K562 (cell line): Measurements from ENCODE around the gene SKAP1. TPM values are rescaled to one million over a fixed set of nuclear protein-coding genes. Genes with fewer than 3 reads are reported as not detected.

ENCODE experiments used
- ELF4 ChIP-seq: fragments of 450-650 bp; formaldehyde crosslinking; IDR thresholded peaks from 2 replicates; pipeline ENCODE4 v1.4.0; 2022; ENCODE audit warnings: missing genetic modification characterization
- ESRRB ChIP-seq: fragments of 250-450 bp; sonication (Bioruptor Pico); IDR thresholded peaks from 2 replicates; pipeline ENCODE4 v1.5.0; 2020; ENCODE audit warnings: mild to moderate bottlenecking, moderate library complexity, borderline replicate concordance
- MEF2D ChIP-seq: conservative IDR thresholded peaks from 2 replicates; pipeline ENCODE4 v1.6.1; 2016; ENCODE audit warnings: low read depth, missing genetic modification characterization, missing compliant biosample characterization
- NCOR1 ChIP-seq: fragments of 450-650 bp; IDR thresholded peaks from 2 replicates; pipeline ENCODE4 v1.6.1; 2016; ENCODE audit warnings: mild to moderate bottlenecking, moderate library complexity
- TBP ChIP-seq: optimal IDR thresholded peaks from 2 replicates; pipeline ENCODE3; 2011; ENCODE audit warnings: low read depth, low read length, improper control_type of control experiment
- ZNF174 ChIP-seq: fragments of 250-450 bp; sonication (Bioruptor Pico); IDR thresholded peaks from 2 replicates; pipeline ENCODE4 v1.4.0; 2020; ENCODE audit warnings: mild to moderate bottlenecking
- ZNF407 ChIP-seq: fragments of 450-650 bp; IDR thresholded peaks from 2 replicates; pipeline ENCODE4 v1.6.1; 2016; ENCODE audit warnings: low read depth
- polyA plus RNA-seq, 8 experiments: library from polyadenylated mRNA; depleted of rRNA in 4 of 8; stranded (reverse) in 5 of 8; unstranded in 3 of 8; fragments of >200 nt; fragmentation: Nextera tagmentation in 2 of 8; fragmentation: Illumina TruSeq in 1 of 8; extraction: Ambion mirVana in 2 of 8; extraction: Trizol in 1 of 8; gene quantifications; 2 replicates each; pipeline versions ENCODE4 v1.2.1 to v1.2.3, GENCODE V29; 2011 to 2014; ENCODE audit warnings: inconsistent platforms in 1 of 8, missing spikeins in 1 of 8
- total RNA-seq, 7 experiments: library from RNA; depleted of rRNA in 6 of 7; stranded (reverse); fragments of >200 nt in 6 of 7; fragmentation: Illumina TruSeq in 2 of 7; extraction: Trizol in 2 of 7; gene quantifications; 2 replicates each; pipeline versions ENCODE4 v1.2.1 to v1.2.3, GENCODE V29; 2011 to 2021; ENCODE audit warnings: low replicate concordance in 1 of 7

SKAP1 gene
- total and polyA plus RNA-seq, 9 of the 15 experiments (the other 6 are each of a cell fraction or from before 2014, with no cell fraction given) = 0.06 to 0.80 (median 0.10) TPM; not detected in 4

DNA sequence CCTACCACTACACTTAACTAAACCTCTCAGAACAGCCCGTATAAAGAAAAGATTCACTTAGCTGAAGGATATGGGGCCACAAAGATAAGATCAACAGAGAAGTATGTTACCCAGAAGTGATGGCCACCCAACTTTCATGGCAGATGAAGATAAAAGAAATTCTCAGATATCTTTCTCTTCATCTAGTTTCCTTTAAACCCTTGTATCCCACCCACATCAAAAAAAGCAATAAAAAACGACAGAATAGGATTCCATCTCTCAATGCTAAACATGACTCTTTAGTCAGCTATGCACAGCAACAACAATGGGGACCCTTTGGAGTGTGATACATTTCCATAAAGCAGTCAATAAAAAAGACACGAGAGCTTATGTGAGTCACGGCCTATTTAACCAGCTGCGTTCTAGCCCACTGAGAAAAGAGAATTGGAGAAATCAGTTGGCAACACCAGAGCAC, 235.9 kb downstream of the SKAP1 start (continued):
- TF ChIP-seq ZNF407 (no peak), ELF4 (CRISPR knock-in tag) (no peak), TBP (no peak), ZNF174 (CRISPR knock-in tag) (no peak), NCOR1 (no peak), MEF2D (tag) (no peak), ESRRB (CRISPR knock-in tag) (no peak)
